Muscle layer of colon (tissue), 2 donors: ENCODE results near the gene PSMA8.
"Not testable (repeated sequence)": the region's sequence is repeated elsewhere in the genome, so short reads cannot be mapped to it uniquely, and the experiment has no call there.

Experiments used
- H3K27ac ChIP-seq: one replicate; pipeline ENCODE4 v1.7.0; 2013; ENCODE audit warnings: low read depth, mild to moderate bottlenecking, low read length, moderate library complexity
- H3K27me3 ChIP-seq, 2 donors: one replicate each; pipeline ENCODE4 v1.7.0; 2013; ENCODE audit warnings: low read length in 2 of 2, mild to moderate bottlenecking in 2 of 2; ENCODE audit not compliant: insufficient read depth in 2 of 2, control insufficient read depth in 1 of 2
- H3K36me3 ChIP-seq: one replicate; pipeline ENCODE4 v1.7.0; 2013; ENCODE audit warnings: mild to moderate bottlenecking, low read length; ENCODE audit not compliant: insufficient read depth
- H3K4me1 ChIP-seq: one replicate; pipeline ENCODE4 v1.7.0; 2013; ENCODE audit warnings: mild to moderate bottlenecking, low read length; ENCODE audit not compliant: insufficient read depth
- H3K4me3 ChIP-seq, 2 donors: one replicate each; pipeline ENCODE4 v1.7.0; 2013; ENCODE audit warnings: low read length in 2 of 2, low read depth in 1 of 2, mild to moderate bottlenecking in 1 of 2, moderate library complexity in 1 of 2
- H3K9ac ChIP-seq: one replicate; pipeline ENCODE4 v1.7.0; 2013; ENCODE audit warnings: low read length
- H3K9me3 ChIP-seq: one replicate; pipeline ENCODE4 v1.7.0; 2013; ENCODE audit warnings: mild to moderate bottlenecking, low read length
- donor health status: abdominal sarcoma.
- donor health status: Adenocarcinoma of cecum.

PSMA8 gene

DNA sequence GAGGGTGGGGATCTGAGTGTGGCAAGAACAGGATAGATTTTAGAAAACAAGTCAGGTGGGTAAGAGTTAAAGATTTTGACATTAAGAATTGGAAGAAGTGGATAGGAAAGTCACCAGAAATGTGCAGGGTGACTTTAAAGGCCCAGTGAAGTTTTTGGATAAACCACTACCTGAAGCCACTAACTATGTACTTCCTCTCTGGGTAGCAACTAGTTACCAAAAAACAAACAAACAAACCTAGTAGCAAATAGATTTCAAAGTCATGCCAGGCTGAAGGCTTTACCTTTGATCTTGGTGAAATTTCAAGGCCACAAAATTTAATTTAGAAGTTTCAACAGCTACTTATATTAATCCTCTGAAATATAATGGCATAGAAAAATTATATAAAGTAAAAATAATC is 42.5 kb downstream of the PSMA8 start:
- no peaks in the 10 kb centered on the region for H3K36me3 ChIP-seq
- H3K27me3 ChIP-seq, result no peaks in the 10 kb centered on the region
- no peak overlapping the region for H3K4me3 ChIP-seq
- no peak overlapping the region for H3K9ac ChIP-seq
- no peaks in the 10 kb centered on the region for H3K4me1 ChIP-seq
- no peaks in the 10 kb centered on the region for H3K9me3 ChIP-seq
- no peak overlapping the region for H3K27ac ChIP-seq

DNA sequence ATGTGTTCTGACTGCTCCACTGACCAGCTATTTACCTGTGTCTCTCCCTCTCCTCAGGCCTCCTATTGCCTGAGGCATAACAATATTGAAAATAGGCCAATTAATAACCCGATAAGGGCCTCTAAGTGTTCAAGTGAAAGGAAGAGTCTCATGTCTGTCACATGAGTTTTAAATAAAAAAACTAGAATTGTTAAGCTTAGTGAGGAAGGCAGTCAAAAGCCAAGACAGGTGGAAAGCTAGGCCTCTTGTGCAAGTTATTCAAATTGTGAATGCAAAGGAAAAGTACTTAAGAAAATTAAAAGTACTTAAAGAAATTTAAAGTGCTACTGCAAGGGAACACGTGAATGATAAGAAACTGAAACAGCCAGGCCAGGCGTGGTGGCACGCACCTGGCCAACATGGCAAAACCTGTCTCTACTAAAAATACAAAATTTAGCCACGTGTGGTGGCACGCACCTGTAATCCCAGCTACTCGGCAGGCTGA is 47.7 kb downstream of the PSMA8 start:
- Histone ChIP-seq H3K27ac (no peak overlapping the region), H3K9ac (no peak overlapping the region), H3K4me3 (no peak overlapping the region), H3K36me3 (no peaks in the 10 kb centered on the region), H3K27me3 (no peaks in the 10 kb centered on the region), H3K4me1 (no peaks in the 10 kb centered on the region), H3K9me3 (no peaks in the 10 kb centered on the region)

DNA sequence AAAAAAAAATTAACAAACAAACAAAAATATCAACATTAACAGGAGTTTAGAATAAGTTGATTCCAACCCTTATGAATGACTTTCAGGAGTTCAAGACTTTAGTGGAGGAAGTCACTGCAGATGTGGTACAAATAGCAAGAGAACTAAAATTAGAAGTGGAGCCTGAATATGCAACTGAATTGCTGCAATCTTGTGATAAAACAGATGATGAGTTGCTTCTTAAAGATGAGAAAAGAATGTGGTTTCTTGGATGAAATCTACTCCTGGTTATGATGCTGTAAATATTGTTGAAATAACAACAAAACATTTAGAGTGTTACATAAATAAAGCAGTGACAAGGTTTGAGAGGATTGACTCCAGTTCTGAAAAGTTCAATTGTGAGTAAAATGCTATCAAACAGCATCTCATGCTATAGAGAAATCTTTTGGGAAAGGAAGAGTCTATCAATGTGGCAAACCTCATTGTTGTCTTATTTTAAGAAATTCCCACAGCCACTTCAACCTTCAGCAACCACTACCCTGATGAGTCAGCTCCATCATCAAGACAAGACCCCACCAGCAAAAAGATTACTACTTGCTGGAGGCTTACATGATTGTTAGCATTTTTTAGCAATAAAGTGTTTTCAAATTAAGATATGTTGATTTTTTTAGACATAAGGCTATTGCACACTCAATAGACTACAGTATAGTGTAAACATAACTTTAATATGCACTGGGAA is 49.9 kb downstream of the PSMA8 start:
- H3K27me3 ChIP-seq, result no peaks in the 10 kb centered on the region
- H3K36me3 ChIP-seq, result no peaks in the 10 kb centered on the region
- H3K27ac ChIP-seq, result no peak overlapping the region
- H3K9me3 ChIP-seq, result no peaks in the 10 kb centered on the region
- H3K4me1 ChIP-seq, result no peaks in the 10 kb centered on the region
- no peak overlapping the region for H3K9ac ChIP-seq
- H3K4me3 ChIP-seq, result no peak overlapping the region

DNA sequence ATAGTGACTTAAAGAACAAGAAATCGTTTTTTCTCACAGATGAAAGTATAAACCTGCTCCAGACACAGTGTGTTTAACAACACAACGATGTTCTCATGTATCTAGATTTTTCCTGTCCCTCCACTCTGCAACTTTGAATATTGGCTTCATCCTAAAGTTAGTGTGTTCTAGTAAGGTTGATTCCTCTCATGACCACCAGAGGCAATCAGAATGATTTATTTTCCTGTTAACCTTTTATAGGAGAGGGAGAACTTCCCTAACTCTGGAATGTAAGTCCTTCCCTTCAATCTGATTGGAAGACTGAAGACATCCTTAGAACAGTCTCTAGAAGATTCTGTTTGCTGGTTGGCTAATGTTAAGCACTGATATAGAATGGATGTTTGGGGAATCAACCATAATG is 51.6 kb downstream of the PSMA8 start:
- Histone ChIP-seq H3K4me1 (no peaks in the 10 kb centered on the region), H3K9me3 (no peaks in the 10 kb centered on the region), H3K27ac (no peak overlapping the region), H3K36me3 (no peaks in the 10 kb centered on the region), H3K4me3 (no peak overlapping the region), H3K9ac (no peak overlapping the region), H3K27me3 (no peaks in the 10 kb centered on the region)

DNA sequence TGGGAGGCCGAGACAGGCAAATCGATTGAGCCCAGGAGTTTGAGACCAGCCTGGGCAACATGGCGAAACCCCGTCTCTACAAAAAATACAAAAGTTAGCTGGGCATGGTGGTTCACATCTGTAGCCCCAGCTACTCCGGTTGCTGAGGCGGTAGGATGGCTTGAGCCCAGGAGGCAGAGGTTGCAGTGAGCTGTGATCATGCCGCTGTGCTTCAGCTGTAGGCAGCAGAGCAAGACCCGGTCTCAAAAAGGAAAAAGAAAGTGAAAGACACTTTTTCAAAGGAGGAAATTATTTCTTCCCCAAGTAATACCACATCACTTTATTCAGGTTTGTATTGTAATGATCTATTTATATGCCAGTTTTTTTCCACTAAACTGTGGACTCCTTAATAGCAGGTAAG is 56.8 kb downstream of the PSMA8 start:
- Histone ChIP-seq H3K9me3 (no peaks in the 10 kb centered on the region), H3K4me3 (no peak overlapping the region), H3K27me3 (no peaks in the 10 kb centered on the region), H3K27ac (no peak overlapping the region), H3K9ac (no peak overlapping the region), H3K36me3 (no peaks in the 10 kb centered on the region), H3K4me1 (no peaks in the 10 kb centered on the region)

DNA sequence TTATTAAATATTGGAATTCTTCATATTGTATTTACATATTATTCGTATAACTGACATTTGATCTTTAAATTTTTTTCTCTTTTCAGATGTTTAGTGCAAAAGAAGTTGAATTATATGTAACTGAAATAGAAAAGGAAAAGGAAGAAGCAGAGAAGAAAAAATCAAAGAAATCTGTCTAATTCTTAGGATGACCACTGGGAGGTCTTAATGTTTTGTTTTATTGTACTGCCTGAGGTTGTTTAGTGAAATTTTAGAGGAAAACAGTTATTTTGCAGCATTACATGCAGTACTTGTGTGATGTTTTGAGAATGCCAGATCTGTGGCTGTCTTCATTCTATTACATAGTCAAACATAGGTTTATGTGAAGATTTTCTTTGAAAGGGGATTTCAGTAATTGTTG is 58.6 kb downstream of the PSMA8 start:
- no peak overlapping the region for H3K9ac ChIP-seq
- H3K27ac ChIP-seq, result no peak overlapping the region
- H3K4me3 ChIP-seq, result no peak overlapping the region
- no peaks in the 10 kb centered on the region for H3K27me3 ChIP-seq
- no peaks in the 10 kb centered on the region for H3K4me1 ChIP-seq
- no peaks in the 10 kb centered on the region for H3K9me3 ChIP-seq
- H3K36me3 ChIP-seq, result no peaks in the 10 kb centered on the region

DNA sequence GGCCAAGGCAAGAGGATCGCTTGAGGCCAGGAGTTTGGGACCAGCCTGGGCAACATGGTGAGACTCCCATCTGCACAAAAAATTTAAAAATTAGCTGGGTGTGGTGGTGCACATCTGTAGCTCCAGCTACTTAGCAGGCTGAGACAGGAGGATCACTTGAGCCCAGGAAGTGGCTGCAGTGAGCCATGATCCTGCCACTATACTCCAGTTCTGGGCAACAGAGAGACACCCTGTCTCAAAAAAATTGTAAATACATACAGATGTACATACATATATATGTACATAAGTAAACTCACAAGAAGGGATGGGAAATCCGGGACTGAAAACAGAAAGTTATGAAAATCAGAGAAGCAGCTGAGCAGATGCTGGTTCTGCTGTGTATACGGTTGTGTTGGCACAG is 62.9 kb downstream of the PSMA8 start:
- no peaks in the 10 kb centered on the region for H3K4me1 ChIP-seq
- H3K36me3 ChIP-seq, result no peaks in the 10 kb centered on the region

DNA sequence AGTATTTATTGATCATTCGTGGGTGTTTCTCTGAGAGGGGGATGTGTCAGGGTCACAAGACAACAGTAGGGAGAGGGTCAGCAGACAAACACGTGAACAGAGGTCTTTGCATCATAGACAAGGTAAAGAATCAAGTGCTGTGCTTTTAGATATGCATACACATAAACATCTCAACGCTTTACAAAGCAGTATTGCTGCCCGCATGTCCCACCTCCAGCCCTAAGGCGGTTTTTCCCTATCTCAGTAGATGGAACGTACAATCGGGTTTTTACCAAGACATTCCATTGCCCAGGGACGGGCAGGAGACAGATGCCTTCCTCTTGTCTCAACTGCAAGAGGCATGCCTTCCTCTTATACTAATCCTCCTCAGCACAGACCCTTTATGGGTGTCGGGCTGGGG is 68.3 kb downstream of the PSMA8 start:
- H3K4me3 ChIP-seq, H3K4me1 ChIP-seq, H3K27me3 ChIP-seq, H3K27ac ChIP-seq, H3K36me3 ChIP-seq, H3K9me3 ChIP-seq, H3K9ac ChIP-seq: not testable (repeated sequence)

More for the DNA sequence above, 62.9 kb downstream of the PSMA8 start:
- Histone ChIP-seq H3K27ac (no peak overlapping the region), H3K9me3 (no peaks in the 10 kb centered on the region), H3K27me3 (no peaks in the 10 kb centered on the region), H3K4me3 (no peak overlapping the region), H3K9ac (no peak overlapping the region)

DNA sequence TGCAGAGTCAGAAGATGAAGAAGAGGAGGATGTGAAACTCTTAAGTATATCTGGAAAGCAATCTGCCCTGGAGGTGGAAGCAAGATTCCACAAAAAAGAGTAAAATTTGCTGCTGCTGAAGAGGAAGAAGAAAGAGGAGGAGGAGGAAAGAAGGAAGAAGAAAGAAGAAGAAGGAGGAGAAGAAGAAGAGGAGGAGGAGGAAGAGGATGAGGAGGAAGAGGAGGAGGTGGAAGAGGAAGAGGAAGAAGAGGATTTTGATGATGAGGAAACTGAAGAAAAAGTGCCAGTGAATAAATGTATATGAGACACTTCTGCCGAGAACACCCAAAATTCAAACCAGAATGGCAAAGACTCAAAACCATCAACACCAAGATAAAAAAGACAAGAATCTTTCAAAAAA is 71.6 kb downstream of the PSMA8 start:
- Histone ChIP-seq H3K27ac (no peak overlapping the region), H3K36me3 (no peaks in the 10 kb centered on the region), H3K9me3 (no peaks in the 10 kb centered on the region), H3K27me3 (no peaks in the 10 kb centered on the region), H3K9ac (no peak overlapping the region), H3K4me1 (no peaks in the 10 kb centered on the region), H3K4me3 (no peak overlapping the region)

DNA sequence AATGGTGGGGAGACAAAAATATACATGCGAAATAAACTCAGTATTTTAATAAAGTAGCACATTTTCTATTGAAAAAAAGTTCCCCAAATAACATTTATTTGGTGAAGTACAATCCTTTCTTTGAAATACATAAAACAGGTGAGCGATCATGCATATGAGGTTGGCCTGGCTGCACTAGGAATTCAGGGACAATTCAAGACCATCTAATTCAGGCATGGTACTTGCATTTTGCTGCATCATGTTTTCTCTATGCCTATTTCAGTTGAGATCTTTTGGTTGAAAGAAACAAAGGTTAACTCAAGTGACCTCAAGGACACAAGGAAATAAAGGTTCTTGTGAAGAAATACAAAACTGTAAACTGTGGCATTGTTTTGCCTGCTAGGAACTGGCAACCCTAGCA is 72.8 kb downstream of the PSMA8 start:
- no peak overlapping the region for H3K27ac ChIP-seq
- no peak overlapping the region for H3K4me3 ChIP-seq

DNA sequence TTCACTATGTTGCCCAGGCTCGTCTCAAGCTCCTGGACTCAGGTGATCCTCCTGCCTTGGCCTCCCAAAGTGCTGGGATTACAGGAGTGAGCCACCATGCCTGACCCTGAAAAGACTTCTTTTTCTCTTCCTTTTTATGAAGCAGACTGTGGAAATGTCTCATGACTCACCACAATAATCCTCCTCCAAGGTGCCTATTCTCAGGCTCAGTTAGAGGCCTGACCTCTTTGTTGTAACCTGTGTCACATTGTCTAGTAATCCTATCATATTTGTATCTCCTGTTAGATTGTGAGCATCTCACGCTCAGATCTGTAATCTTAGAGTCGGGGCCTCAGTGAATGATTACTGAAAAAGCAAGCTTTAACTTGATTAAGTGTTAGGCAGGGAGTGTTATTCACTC is 74.3 kb downstream of the PSMA8 start:
- H3K27me3 ChIP-seq, result no peaks in the 10 kb centered on the region
- no peak overlapping the region for H3K27ac ChIP-seq
- no peak overlapping the region for H3K9ac ChIP-seq
- H3K9me3 ChIP-seq, result no peaks in the 10 kb centered on the region
- H3K36me3 ChIP-seq, result no peaks in the 10 kb centered on the region
- H3K4me3 ChIP-seq, result no peak overlapping the region
- no peaks in the 10 kb centered on the region for H3K4me1 ChIP-seq

More for the DNA sequence above, 72.8 kb downstream of the PSMA8 start:
- Histone ChIP-seq H3K4me1 (no peaks in the 10 kb centered on the region), H3K9me3 (no peaks in the 10 kb centered on the region), H3K36me3 (no peaks in the 10 kb centered on the region), H3K27me3 (no peaks in the 10 kb centered on the region), H3K9ac (no peak overlapping the region)

DNA sequence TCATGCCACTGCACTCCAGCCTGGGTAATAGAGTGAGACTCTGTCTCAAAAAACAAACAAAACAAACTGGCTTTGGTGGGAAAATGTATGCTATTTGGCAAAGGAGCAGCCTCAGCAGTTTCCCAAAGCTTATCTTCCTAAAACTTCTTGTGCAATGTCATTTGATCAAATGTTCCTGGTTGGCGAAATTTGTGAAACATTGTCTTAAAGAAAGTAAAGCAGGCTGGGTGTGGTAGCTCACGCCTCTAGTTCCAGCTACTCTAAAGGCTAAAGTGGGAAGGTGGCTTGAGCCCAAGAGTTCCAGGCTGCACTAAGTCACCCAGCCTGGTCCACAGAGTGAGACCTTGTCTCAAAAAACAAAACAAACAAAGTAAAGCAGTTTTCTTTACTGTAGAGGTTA is 75.3 kb downstream of the PSMA8 start:
- Histone ChIP-seq H3K27ac (no peak overlapping the region), H3K9me3 (no peaks in the 10 kb centered on the region), H3K9ac (no peak overlapping the region), H3K4me1 (no peaks in the 10 kb centered on the region), H3K36me3 (no peaks in the 10 kb centered on the region), H3K4me3 (no peak overlapping the region), H3K27me3 (no peaks in the 10 kb centered on the region)
